ENCODE data around the gene TPO. TPM values are rescaled to one million over a fixed set of nuclear protein-coding genes. Genes with fewer than 3 reads are reported as not detected.
"Not testable (repeated sequence)": the region's sequence is repeated elsewhere in the genome, so short reads cannot be mapped to it uniquely, and the experiment has no call there.

TPO gene
- total RNA-seq, 1 donor from 2014 or later, result not detected

GRCh38 chr2:1488851-1489250 lies 75.6 kb downstream of the TPO start:
- H3K9me3 Mint-ChIP-seq, result peaks cover 8% of the 10 kb centered on the region
- H3K27ac Mint-ChIP-seq, result no peak overlapping the region
- H3K36me3 Mint-ChIP-seq, result no peaks in the 10 kb centered on the region
- H3K4me1 Mint-ChIP-seq, result no peaks in the 10 kb centered on the region
- no peak for DNase-seq (ENCODE audit: low spot score in 2 of 2, unreplicated experiment in 2 of 2)
- TF ChIP-seq CTCF (IDR thresholded peaks at IDR 0.05; ENCODE audit: unreplicated experiment), result no peak
- peaks cover 5% of the 10 kb centered on the region for H3K27me3 Mint-ChIP-seq (ENCODE audit: low read depth)
- H3K4me3 Mint-ChIP-seq, result no peak overlapping the region

- peaks cover 8% of the 10 kb centered on the region for H3K27me3 Mint-ChIP-seq (ENCODE audit: low read depth)
- peaks cover 8% of the 10 kb centered on the region for H3K9me3 Mint-ChIP-seq
- peak in 1 of 2 experiments; percentile 20 for DNase-seq (ENCODE audit: low spot score in 2 of 2, unreplicated experiment in 2 of 2)
- H3K27ac Mint-ChIP-seq, result no peak overlapping the region
- no peak overlapping the region for H3K4me3 Mint-ChIP-seq
- TF ChIP-seq CTCF (IDR thresholded peaks at IDR 0.05; ENCODE audit: unreplicated experiment), result no peak
- no peaks in the 10 kb centered on the region for H3K36me3 Mint-ChIP-seq
- H3K4me1 Mint-ChIP-seq, result no peaks in the 10 kb centered on the region
These were observed 76.2 kb downstream of the TPO start for GRCh38 chr2:1489486-1489885.

- H3K4me3 Mint-ChIP-seq; H3K9me3 Mint-ChIP-seq; H3K36me3 Mint-ChIP-seq; H3K4me1 Mint-ChIP-seq; DNase-seq (ENCODE audit: low spot score in 2 of 2, unreplicated experiment in 2 of 2); H3K27ac Mint-ChIP-seq: not testable (repeated sequence)
- peaks cover 17% of the 10 kb centered on the region for H3K27me3 Mint-ChIP-seq (ENCODE audit: low read depth)
These were observed 77.1 kb downstream of the TPO start for GRCh38 chr2:1490381-1490780.

- no peaks in the 10 kb centered on the region for H3K4me1 Mint-ChIP-seq
- H3K36me3 Mint-ChIP-seq, result no peaks in the 10 kb centered on the region
- H3K27ac Mint-ChIP-seq, result no peak overlapping the region
- no peak overlapping the region for H3K4me3 Mint-ChIP-seq
- H3K9me3 Mint-ChIP-seq, result peaks cover 3% of the 10 kb centered on the region
- TF ChIP-seq CTCF (IDR thresholded peaks at IDR 0.05; ENCODE audit: unreplicated experiment), result no peak
- H3K27me3 Mint-ChIP-seq (ENCODE audit: low read depth), result peaks cover 21% of the 10 kb centered on the region
- DNase-seq (ENCODE audit: low spot score in 2 of 2, unreplicated experiment in 2 of 2), result peak in 1 of 2 experiments; percentile 14
These were observed 78.5 kb downstream of the TPO start for GRCh38 chr2:1491751-1492150.

- DNase-seq (ENCODE audit: low spot score in 2 of 2, unreplicated experiment in 2 of 2), result peak in 1 of 2 experiments; percentile 13
- peaks cover 21% of the 10 kb centered on the region for H3K27me3 Mint-ChIP-seq (ENCODE audit: low read depth)
- not testable (repeated sequence) for H3K36me3 Mint-ChIP-seq, H3K9me3 Mint-ChIP-seq, H3K4me3 Mint-ChIP-seq, H3K4me1 Mint-ChIP-seq, H3K27ac Mint-ChIP-seq
These were observed 79.0 kb downstream of the TPO start for GRCh38 chr2:1492231-1492630.

GRCh38 chr2:1492711-1493430 lies 79.6 kb downstream of the TPO start:
- Mint-ChIP-seq H3K9me3 (peaks cover 3% of the 10 kb centered on the region), H3K4me1 (no peaks in the 10 kb centered on the region), H3K4me3 (no peak overlapping the region), H3K27me3 (ENCODE audit: low read depth) (peaks cover 21% of the 10 kb centered on the region), H3K27ac (no peak overlapping the region), H3K36me3 (no peaks in the 10 kb centered on the region)
- peak in 1 of 2 experiments; percentile 35 for DNase-seq (ENCODE audit: low spot score in 2 of 2, unreplicated experiment in 2 of 2)
- no peak for TF ChIP-seq CTCF (IDR thresholded peaks at IDR 0.05; ENCODE audit: unreplicated experiment)
